OCI-LY3 (cell line): Measurements from ENCODE around the gene TMEM169.

Experiments
- EZH2phosphoT487 ChIP-seq: fragments of 200-600 bp; shearing (Covaris generic); IDR thresholded peaks from 2 replicates; pipeline ENCODE4 v1.6.1; 2018; ENCODE audit warnings: antibody characterized with exemption, mixed run types, low read depth
- TF ChIP-seq, protein P1 (sequence below): fragments of 200-600, 300-600 bp; sonication (generic); IDR thresholded peaks from 2 replicates; pipeline ENCODE4 v1.5.1; 2014; ENCODE audit warnings: antibody characterized with exemption, low read length, low read depth

DNA sequence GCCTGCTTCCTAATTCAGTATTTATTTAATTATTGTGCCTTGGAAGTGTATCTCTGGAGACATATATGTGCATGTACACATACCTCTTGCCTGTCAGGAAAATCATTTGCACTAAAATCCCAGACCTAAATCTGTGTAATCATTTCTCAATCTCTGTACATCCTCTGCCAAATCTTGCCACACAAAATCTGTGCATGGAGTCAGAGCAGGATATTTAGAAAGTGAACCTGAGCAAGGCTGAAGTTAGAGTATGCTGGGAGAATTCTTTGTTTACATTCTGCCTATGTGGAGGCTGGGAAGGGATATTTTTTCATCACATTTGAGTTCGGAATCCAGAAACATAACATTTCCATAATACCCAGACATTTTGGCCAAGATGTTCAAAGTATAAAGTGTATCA is 36.8 kb downstream of the TMEM169 start:
- no peak for TF ChIP-seq EZH2phosphoT487
- TF ChIP-seq, protein P1, sequence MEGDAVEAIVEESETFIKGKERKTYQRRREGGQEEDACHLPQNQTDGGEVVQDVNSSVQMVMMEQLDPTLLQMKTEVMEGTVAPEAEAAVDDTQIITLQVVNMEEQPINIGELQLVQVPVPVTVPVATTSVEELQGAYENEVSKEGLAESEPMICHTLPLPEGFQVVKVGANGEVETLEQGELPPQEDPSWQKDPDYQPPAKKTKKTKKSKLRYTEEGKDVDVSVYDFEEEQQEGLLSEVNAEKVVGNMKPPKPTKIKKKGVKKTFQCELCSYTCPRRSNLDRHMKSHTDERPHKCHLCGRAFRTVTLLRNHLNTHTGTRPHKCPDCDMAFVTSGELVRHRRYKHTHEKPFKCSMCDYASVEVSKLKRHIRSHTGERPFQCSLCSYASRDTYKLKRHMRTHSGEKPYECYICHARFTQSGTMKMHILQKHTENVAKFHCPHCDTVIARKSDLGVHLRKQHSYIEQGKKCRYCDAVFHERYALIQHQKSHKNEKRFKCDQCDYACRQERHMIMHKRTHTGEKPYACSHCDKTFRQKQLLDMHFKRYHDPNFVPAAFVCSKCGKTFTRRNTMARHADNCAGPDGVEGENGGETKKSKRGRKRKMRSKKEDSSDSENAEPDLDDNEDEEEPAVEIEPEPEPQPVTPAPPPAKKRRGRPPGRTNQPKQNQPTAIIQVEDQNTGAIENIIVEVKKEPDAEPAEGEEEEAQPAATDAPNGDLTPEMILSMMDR, result no peak
